HG02970 (cell line): ENCODE measurements around the gene NCF2.

Experiments used
- ATAC-seq: cut with Tn5 transposase; IDR thresholded peaks from one replicate; pipeline ENCODE4 v1.9.1; 2021; ENCODE audit warnings: mild to moderate bottlenecking, moderate library complexity, moderate number of reproducible peaks; ENCODE audit not compliant: unreplicated experiment, low FRiP score

The NCF2 gene

GRCh38 chr1:183586926-183587325 is 3.3 kb downstream of the NCF2 start:
- ATAC-seq, result no peak

- no peak for ATAC-seq
These were observed 3.8 kb downstream of the NCF2 start for GRCh38 chr1:183586455-183586854.

GRCh38 chr1:183585038-183585437 is 5.2 kb downstream of the NCF2 start:
- ATAC-seq, result no peak

GRCh38 chr1:183584147-183584546 is 6.1 kb downstream of the NCF2 start:
- no peak for ATAC-seq

GRCh38 chr1:183583466-183583865 is 6.8 kb downstream of the NCF2 start:
- ATAC-seq, result no peak

- ATAC-seq, result no peak
These were observed 8.1 kb downstream of the NCF2 start for GRCh38 chr1:183582021-183582713.

GRCh38 chr1:183580281-183580682 is 10.0 kb downstream of the NCF2 start:
- no peak for ATAC-seq

GRCh38 chr1:183578856-183579255 is 11.4 kb downstream of the NCF2 start:
- no peak for ATAC-seq

- no peak for ATAC-seq
These were observed 12.3 kb downstream of the NCF2 start for GRCh38 chr1:183577897-183578465.

- no peak for ATAC-seq
These were observed 13.7 kb downstream of the NCF2 start for GRCh38 chr1:183576537-183576936.

GRCh38 chr1:183575606-183576005 is 14.7 kb downstream of the NCF2 start:
- ATAC-seq, result no peak

- ATAC-seq, result no peak
These were observed 17.5 kb downstream of the NCF2 start for GRCh38 chr1:183572721-183573120.

GRCh38 chr1:183571678-183572268 is 18.5 kb downstream of the NCF2 start:
- no peak for ATAC-seq

GRCh38 chr1:183570451-183570850 is 19.8 kb downstream of the NCF2 start:
- ATAC-seq, result no peak

- ATAC-seq, result no peak
These were observed 20.5 kb downstream of the NCF2 start for GRCh38 chr1:183569801-183570200.

- no peak for ATAC-seq
These were observed 21.1 kb downstream of the NCF2 start for GRCh38 chr1:183569141-183569540.

- no peak for ATAC-seq
These were observed 21.9 kb downstream of the NCF2 start for GRCh38 chr1:183568176-183569021.

- ATAC-seq, result no peak
These were observed 22.7 kb downstream of the NCF2 start for GRCh38 chr1:183567584-183567983.

GRCh38 chr1:183566026-183566425 is 24.2 kb downstream of the NCF2 start:
- no peak for ATAC-seq

GRCh38 chr1:183565261-183565660 is 25.0 kb downstream of the NCF2 start:
- ATAC-seq, result no peak

GRCh38 chr1:183562701-183563100 is 27.6 kb downstream of the NCF2 start:
- ATAC-seq, result no peak
